GM12878 (cell line): ENCODE results near the gene SYNE4. TPM values are rescaled to one million over a fixed set of nuclear protein-coding genes. Genes with fewer than 3 reads are reported as not detected.

Source experiments
- ATAC-seq: fragments of 200-7000 bp; cut with Tn5 transposase; 3 replicates; pipeline ENCODE4 v1.9.1; 2020; ENCODE audit warnings: mild to moderate bottlenecking, moderate library complexity
- BruUV-seq: library from RNA; stranded (reverse); fragments of 400-500 nt; replicated peaks from 2 replicates; lab custom pipeline; 2021; lab: Mats Ljungman, UMichigan
- CTCF ChIA-PET: fragments of 300-600 bp; sonication (Branson Sonifier 250); formaldehyde crosslinking; extraction: SDS; loops from one replicate; lab custom pipeline; 2021; ENCODE audit warnings: inconsistent platforms; lab: Yijun Ruan, JAX
- POLR2A ChIA-PET: fragments of 350-600 bp; formaldehyde crosslinking; extraction: SDS; loops from one replicate; lab custom pipeline; 2021; ENCODE audit warnings: inconsistent platforms; lab: Charles Lee
- RAD21 ChIA-PET: fragments of 300-600 bp; sonication (Branson Sonifier 250); formaldehyde crosslinking; loops from one replicate; lab custom pipeline; 2023; ENCODE audit warnings: antibody characterized with exemption; ENCODE audit not compliant: unreplicated experiment; lab: Charles Lee
- SMC1A ChIA-PET: fragments of 300-600 bp; sonication (Branson Sonifier 250); formaldehyde crosslinking; loops from one replicate; lab custom pipeline; 2023; ENCODE audit not compliant: unreplicated experiment, uncharacterized antibody; lab: Charles Lee
- DNase-seq: peaks from one replicate; pipeline ENCODE4 v3.0.0-alpha.2; 2011; ENCODE audit warnings: low read depth, low spot score
- FAIRE-seq: peaks from 3 replicates; lab custom pipeline; 2011; peaks lifted over from hg19 to GRCh38; lab: Jason Lieb, UNC
- H2AFZ ChIP-seq: 2 replicates; pipeline ENCODE4 v1.6.0; 2011; ENCODE audit warnings: low read depth, low read length, control low read depth; ENCODE audit not compliant: control insufficient read depth
- H3K27ac ChIP-seq: 2 replicates; pipeline ENCODE4 v1.5.1; 2011; ENCODE audit warnings: control low read depth; ENCODE audit not compliant: control insufficient read depth, insufficient read depth
- H3K27me3 ChIP-seq, 2 experiments: replicated peaks in 1 of 2; 2 replicates each; pipeline versions ENCODE4 v1.6.0 to v1.6.1; 2011; ENCODE audit warnings: low read length in 1 of 2; ENCODE audit not compliant: control insufficient read depth in 2 of 2, insufficient read depth in 2 of 2
- H3K36me3 ChIP-seq, 2 experiments: 2 replicates each; pipeline ENCODE4 v1.5.1; 2011; ENCODE audit warnings: low read length in 1 of 2; ENCODE audit not compliant: control insufficient read depth in 2 of 2, insufficient read depth in 2 of 2
- H3K4me1 ChIP-seq: 2 replicates; pipeline ENCODE4 v1.6.1; 2011; ENCODE audit warnings: mild to moderate bottlenecking, low read length, moderate library complexity, mixed read lengths; ENCODE audit not compliant: control insufficient read depth, insufficient read depth
- H3K4me2 ChIP-seq: 2 replicates; pipeline ENCODE4 v1.6.0; 2011; ENCODE audit warnings: control low read depth; ENCODE audit not compliant: control insufficient read depth, insufficient read depth
- H3K4me3 ChIP-seq: fragments of 200-600 bp; sonication (generic); 2 replicates; pipeline ENCODE4 v1.5.1; 2016
- H3K79me2 ChIP-seq: 2 replicates; pipeline ENCODE4 v1.6.0; 2011; ENCODE audit warnings: low read length; ENCODE audit not compliant: control insufficient read depth, insufficient read depth
- H3K9ac ChIP-seq: 2 replicates; pipeline ENCODE4 v1.8.0; 2011; ENCODE audit warnings: low read length, control low read depth, mixed read lengths; ENCODE audit not compliant: control insufficient read depth, insufficient read depth
- H3K9me3 ChIP-seq: replicated peaks from 3 replicates; pipeline ENCODE4 v1.5.1; 2011; ENCODE audit warnings: mild to moderate bottlenecking, low read length; ENCODE audit not compliant: control insufficient read depth, insufficient read depth
- H4K20me1 ChIP-seq: 2 replicates; pipeline ENCODE4 v1.6.0; 2011; ENCODE audit not compliant: control insufficient read depth, insufficient read depth
- CHD2 ChIP-seq: IDR thresholded peaks from 2 replicates; pipeline ENCODE4 v1.6.1; 2011; ENCODE audit warnings: low read depth, low read length, improper control_type of control experiment, borderline replicate concordance
- E2F8 ChIP-seq: fragments of 450-650 bp; IDR thresholded peaks from 2 replicates; pipeline ENCODE4 v1.6.1; 2018; ENCODE audit warnings: mild to moderate bottlenecking, low read depth, moderate library complexity; ENCODE audit not compliant: partially characterized antibody
- EP300 ChIP-seq, 2 experiments: fragments of 150-350 bp in 1 of 2; IDR thresholded peaks; 2 replicates each; pipeline ENCODE4 v1.6.1; 2011 to 2012; ENCODE audit warnings: low read depth in 2 of 2, low read length in 2 of 2, borderline replicate concordance in 1 of 2, improper control_type of control experiment in 1 of 2, inconsistent platforms in 1 of 2; ENCODE audit not compliant: control insufficient read depth in 1 of 2
- IRF3 ChIP-seq: fragments of 450-650 bp; IDR thresholded peaks from 2 replicates; pipeline ENCODE4 v1.6.1; 2014; ENCODE audit warnings: mild to moderate bottlenecking
- MEF2B ChIP-seq: fragments of 450-650 bp; IDR thresholded peaks from 2 replicates; pipeline ENCODE4 v1.6.1; 2018; ENCODE audit warnings: mild to moderate bottlenecking, moderate library complexity; ENCODE audit not compliant: partially characterized antibody, poor library complexity, severe bottlenecking
- PML ChIP-seq: IDR thresholded peaks from 2 replicates; pipeline ENCODE4 v1.6.1; 2012; ENCODE audit warnings: low read length, inconsistent platforms
- POLR2AphosphoS2 ChIP-seq: IDR thresholded peaks from 2 replicates; pipeline ENCODE4 v1.6.1; 2011; ENCODE audit warnings: low read depth, mild to moderate bottlenecking, low read length, improper control_type of control experiment, moderate library complexity
- RB1 ChIP-seq: fragments of 450-650 bp; formaldehyde crosslinking; IDR thresholded peaks from 2 replicates; pipeline ENCODE4 v1.6.1; 2017; ENCODE audit warnings: mild to moderate bottlenecking, borderline replicate concordance
- SMARCA5 ChIP-seq: fragments of 450-650 bp; IDR thresholded peaks from 2 replicates; pipeline ENCODE4 v1.6.1; 2017; ENCODE audit warnings: mild to moderate bottlenecking
- USF2 ChIP-seq: IDR thresholded peaks from 2 replicates; pipeline ENCODE4 v1.6.1; 2011; ENCODE audit warnings: low read depth, low read length, improper control_type of control experiment, borderline replicate concordance
- WGBS: methylation state at CpG from one replicate; pipeline ENCODE4 v1.1.6; 2016; ENCODE audit warnings: low lambda C conversion rate; ENCODE audit not compliant: insufficient replicate concordance, insufficient coverage; ENCODE audit errors: missing lambda C conversion rate; 5-methylcytosine and 5-hydroxymethylcytosine counted together
- in situ Hi-C: fragments of 300-500 bp; cut with MboI; formaldehyde crosslinking; loops from 9 replicates; pipeline ENCODE4 v1.14.3; 2018; ENCODE audit warnings: mixed read lengths
- intact Hi-C: fragments of 100-400 bp; cut with micrococcal nuclease; formaldehyde crosslinking; loops from one replicate; pipeline ENCODE4 v1.14.2; 2022; ENCODE audit not compliant: unreplicated experiment
- polyA plus RNA-seq, 11 experiments: library from polyadenylated mRNA; depleted of rRNA in 4 of 11; unstranded in 6 of 11; stranded (reverse) in 5 of 11; fragments of >200 nt; fragmentation: Nextera tagmentation in 4 of 11; fragmentation: Illumina TruSeq in 1 of 11; extraction: Ambion mirVana in 4 of 11; extraction: Trizol in 1 of 11; gene quantifications; 1 replicate in 1 of 11; 2 replicates in 10 of 11; pipeline versions ENCODE4 v1.2.1 to v1.2.3, GENCODE V29; 2011 to 2016; ENCODE audit warnings: inconsistent platforms in 2 of 11, missing spikeins in 2 of 11, low read depth in 1 of 11
- total RNA-seq, 4 experiments: library from RNA; depleted of rRNA in 3 of 4; stranded (reverse); fragments of >200 nt in 3 of 4; fragmentation: Illumina TruSeq in 1 of 4; extraction: Trizol in 1 of 4; gene quantifications; 2 replicates each; pipeline versions ENCODE4 v1.2.1 to v1.2.3, GENCODE V29; 2013 to 2021

The SYNE4 gene
- total and polyA plus RNA-seq, 10 of the 15 experiments (the other 5 are each of a cell fraction or from before 2014, with no cell fraction given): 0.35 to 1.2 (median 0.71) TPM

GRCh38 chr19:36006955-36007354 is 1.7 kb downstream of the SYNE4 start:
- H3K36me3 ChIP-seq: no peaks in the 10 kb centered on the region
- no peak overlapping the region for H3K4me2 ChIP-seq
- no peak overlapping the region for H3K9ac ChIP-seq
- ChIA-PET SMC1A (no interaction called here), CTCF (interaction anchor here (0.5 to 0.6 kb wide), 2 partner anchors 9 to 57 kb away, joined by 3 read pairs; no protein-coding TSS in a partner anchor), RAD21 (no interaction called here), POLR2A (no interaction called here)
- no peak for FAIRE-seq
- H4K20me1 ChIP-seq: no peaks in the 10 kb centered on the region
- 82% methylated on average over 5 of the region's 5 CpGs for WGBS
- no peak overlapping the region for H2AFZ ChIP-seq
- no peak for ATAC-seq
- no TSS peak for BruUV-seq
- no peak for DNase-seq
- intact Hi-C loops: no loop called here
- no peaks in the 10 kb centered on the region for H3K79me2 ChIP-seq
- H3K27me3 ChIP-seq: no peaks in the 10 kb centered on the region
- TF ChIP-seq MEF2B (no peak), CHD2 (no peak)
- H3K9me3 ChIP-seq: no peaks in the 10 kb centered on the region
- in situ Hi-C loops: no loop called here
- no peak overlapping the region for H3K4me3 ChIP-seq
- no peaks in the 10 kb centered on the region for H3K4me1 ChIP-seq
- no peak overlapping the region for H3K27ac ChIP-seq

GRCh38 chr19:36003284-36003683 is 5.3 kb downstream of the SYNE4 start:
- H3K79me2 ChIP-seq: peaks cover 3% of the 10 kb centered on the region; the same call in 1 of the 2 replicates
- no peak overlapping the region for H2AFZ ChIP-seq
- H3K9me3 ChIP-seq: no peaks in the 10 kb centered on the region
- POLR2A ChIA-PET: no interaction called here
- H4K20me1 ChIP-seq: no peaks in the 10 kb centered on the region
- no peak overlapping the region for H3K27ac ChIP-seq
- ATAC-seq (no peak), DNase-seq (no peak), FAIRE-seq (no peak)
- BruUV-seq: no TSS peak
- in situ Hi-C loops: no loop called here
- H3K36me3 ChIP-seq: no peaks in the 10 kb centered on the region
- no peak overlapping the region for H3K4me3 ChIP-seq
- CTCF ChIA-PET: interaction anchor here (0.6 to 1.9 kb wide), 3 partner anchors 11 to 412 kb away, joined by 3 to 7 read pairs (median 4); partner anchors contain the start of gene ALKBH6
- no peak overlapping the region for H3K9ac ChIP-seq
- no peaks in the 10 kb centered on the region for H3K27me3 ChIP-seq
- intact Hi-C loops: no loop called here
- H3K4me2 ChIP-seq: no peak overlapping the region
- RAD21 ChIA-PET: interaction anchor here (0.7 kb wide), 1 partner anchor 53 kb away, joined by 3 read pairs; no protein-coding TSS in a partner anchor
- SMC1A ChIA-PET: no interaction called here
- no peaks in the 10 kb centered on the region for H3K4me1 ChIP-seq
- 100% methylated on average over 3 of the region's 4 CpGs for WGBS
- TF ChIP-seq E2F8 (no peak), IRF3 (no peak), USF2 (no peak), SMARCA5 (no peak), POLR2AphosphoS2 (no peak), EP300 (IDR thresholded peaks at IDR 0.05; ENCODE audit: borderline replicate concordance in 1 of 2, control insufficient read depth in 1 of 2, low read depth in 2 of 2, low read length in 2 of 2) (no peak), RB1 (no peak), PML (no peak)
